Activated CD4-positive, alpha-beta T cell treated with anti-CD3 and anti-CD28 coated beads for 4 hours (primary cell): ENCODE results near the gene TUBA8.
"Not testable (repeated sequence)": the region's sequence is repeated elsewhere in the genome, so short reads cannot be mapped to it uniquely, and the experiment has no call there.

Source experiments
- DNase-seq, 2 donors: peaks; one replicate each; pipeline ENCODE4 v3.0.0-alpha.2; 2020

The TUBA8 gene

GRCh38 chr22:18108187-18108586, 2.4 kb upstream of the TUBA8 start:
- no peak for DNase-seq

GRCh38 chr22:18109410-18110193, 1.0 kb upstream of the TUBA8 start:
- no peak for DNase-seq

GRCh38 chr22:18110954-18111758, 547 bp downstream of the TUBA8 start:
- no peak for DNase-seq

- no peak for DNase-seq
These were observed 1.2 kb downstream of the TUBA8 start for GRCh38 chr22:18111759-18112330.

GRCh38 chr22:18112440-18112839, 1.8 kb downstream of the TUBA8 start:
- no peak for DNase-seq

GRCh38 chr22:18113680-18114394, 3.2 kb downstream of the TUBA8 start:
- DNase-seq = no peak

- DNase-seq = no peak
These were observed 3.9 kb downstream of the TUBA8 start for GRCh38 chr22:18114495-18114894.

GRCh38 chr22:18114976-18115652, 4.5 kb downstream of the TUBA8 start:
- DNase-seq = no peak

GRCh38 chr22:18115906-18116371, 5.3 kb downstream of the TUBA8 start:
- no peak for DNase-seq

- no peak for DNase-seq
These were observed 6.0 kb downstream of the TUBA8 start for GRCh38 chr22:18116634-18117033.

GRCh38 chr22:18118345-18118915, 7.8 kb downstream of the TUBA8 start:
- DNase-seq = no peak

GRCh38 chr22:18119409-18120110, 9.0 kb downstream of the TUBA8 start:
- DNase-seq = peak; percentile 13 to 31

GRCh38 chr22:18120857-18121256, 10.2 kb downstream of the TUBA8 start:
- DNase-seq = no peak

- no peak for DNase-seq
These were observed 10.9 kb downstream of the TUBA8 start for GRCh38 chr22:18121506-18121905.

- no peak for DNase-seq
These were observed 11.4 kb downstream of the TUBA8 start for GRCh38 chr22:18121954-18122554.

- not testable (repeated sequence) for DNase-seq
These were observed 12.9 kb downstream of the TUBA8 start for GRCh38 chr22:18123476-18124025.

GRCh38 chr22:18126606-18127005, 16.0 kb downstream of the TUBA8 start:
- DNase-seq = no peak

- DNase-seq = no peak
These were observed 19.4 kb downstream of the TUBA8 start for GRCh38 chr22:18130018-18130417.

- no peak for DNase-seq
These were observed 20.3 kb downstream of the TUBA8 start for GRCh38 chr22:18130699-18131429.

GRCh38 chr22:18133452-18133851, 22.8 kb downstream of the TUBA8 start:
- DNase-seq = no peak
